ENCODE measurements around the gene KCTD16.

- TF ChIP-seq YY1 (IDR thresholded peaks at IDR 0.05; ENCODE audit: extremely low read depth, insufficient replicate concordance, low read depth, low read length) (no peak), POLR2A (IDR thresholded peaks at IDR 0.05; ENCODE audit: borderline replicate concordance, extremely low read depth, insufficient read depth, insufficient read length) (no peak), EZH2 (IDR thresholded peaks at IDR 0.05) (no peak), CEBPB (IDR thresholded peaks at IDR 0.05; ENCODE audit: low read depth) (no peak), ELF1 (IDR thresholded peaks at IDR 0.05; ENCODE audit: borderline replicate concordance, low read depth) (no peak), MAX (IDR thresholded peaks at IDR 0.05) (no peak), REST (IDR thresholded peaks at IDR 0.05; ENCODE audit: low read depth) (no peak)
- TF ChIP-seq, protein P1, sequence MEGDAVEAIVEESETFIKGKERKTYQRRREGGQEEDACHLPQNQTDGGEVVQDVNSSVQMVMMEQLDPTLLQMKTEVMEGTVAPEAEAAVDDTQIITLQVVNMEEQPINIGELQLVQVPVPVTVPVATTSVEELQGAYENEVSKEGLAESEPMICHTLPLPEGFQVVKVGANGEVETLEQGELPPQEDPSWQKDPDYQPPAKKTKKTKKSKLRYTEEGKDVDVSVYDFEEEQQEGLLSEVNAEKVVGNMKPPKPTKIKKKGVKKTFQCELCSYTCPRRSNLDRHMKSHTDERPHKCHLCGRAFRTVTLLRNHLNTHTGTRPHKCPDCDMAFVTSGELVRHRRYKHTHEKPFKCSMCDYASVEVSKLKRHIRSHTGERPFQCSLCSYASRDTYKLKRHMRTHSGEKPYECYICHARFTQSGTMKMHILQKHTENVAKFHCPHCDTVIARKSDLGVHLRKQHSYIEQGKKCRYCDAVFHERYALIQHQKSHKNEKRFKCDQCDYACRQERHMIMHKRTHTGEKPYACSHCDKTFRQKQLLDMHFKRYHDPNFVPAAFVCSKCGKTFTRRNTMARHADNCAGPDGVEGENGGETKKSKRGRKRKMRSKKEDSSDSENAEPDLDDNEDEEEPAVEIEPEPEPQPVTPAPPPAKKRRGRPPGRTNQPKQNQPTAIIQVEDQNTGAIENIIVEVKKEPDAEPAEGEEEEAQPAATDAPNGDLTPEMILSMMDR (IDR thresholded peaks at IDR 0.05 in 2 of 3, conservative IDR thresholded peaks at IDR 0.05 in 1 of 3; ENCODE audit: borderline replicate concordance in 1 of 3, insufficient read depth in 1 of 3, low read depth in 2 of 3, low read length in 2 of 3): no peak
Observed at GRCh38 chr5:144131261-144131660, 39.4 kb upstream of the KCTD16 start.

Data from HCT116 (cell line).